Gastroesophageal sphincter (tissue), 3 donors: ENCODE data around the gene CDK8.

ENCODE experiments used
- POLR2A ChIP-seq, 2 donors: fragments of 450-650 bp; IDR thresholded peaks; one replicate each; pipeline ENCODE4 v1.6.1; 2017; ENCODE audit warnings: antibody characterized with exemption in 2 of 2, mild to moderate bottlenecking in 2 of 2, moderate library complexity in 1 of 2
- POLR2AphosphoS5 ChIP-seq: sonication (generic); formaldehyde crosslinking; IDR thresholded peaks from one replicate; pipeline ENCODE4 v1.6.1; 2017; ENCODE audit warnings: antibody characterized with exemption
- TF ChIP-seq, protein P1 (sequence below), 4 experiments: fragments of 200-600 bp in 2 of 4; fragments of 450-650 bp in 2 of 4; sonication (generic) in 1 of 4; IDR thresholded peaks; one replicate each; pipeline ENCODE4 v1.5.1; 2017 to 2019; ENCODE audit warnings: antibody characterized with exemption in 4 of 4, mild to moderate bottlenecking in 2 of 4, moderate library complexity in 2 of 4

DNA sequence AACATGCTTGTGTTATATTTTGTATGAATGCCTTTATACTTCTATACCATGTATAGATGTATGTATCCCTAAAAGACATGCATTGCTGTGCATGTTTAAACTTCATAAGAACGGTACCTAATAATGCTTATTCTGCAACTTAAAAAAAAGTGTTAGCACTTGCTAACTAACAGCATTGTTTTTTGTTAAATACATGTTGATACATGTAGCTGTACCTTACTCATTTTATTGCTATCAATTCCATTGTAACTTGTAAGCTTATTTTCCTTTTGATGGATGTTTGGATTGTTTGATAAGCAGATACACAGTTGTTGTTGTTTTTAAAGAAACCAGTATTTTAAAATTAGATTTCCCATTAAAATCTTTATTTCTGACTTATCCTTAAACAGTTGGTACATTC is 53.8 kb downstream of the CDK8 start:
- TF ChIP-seq POLR2A (IDR thresholded peaks at IDR 0.05), result no peak
- no peak for TF ChIP-seq POLR2AphosphoS5
- TF ChIP-seq, protein P1, sequence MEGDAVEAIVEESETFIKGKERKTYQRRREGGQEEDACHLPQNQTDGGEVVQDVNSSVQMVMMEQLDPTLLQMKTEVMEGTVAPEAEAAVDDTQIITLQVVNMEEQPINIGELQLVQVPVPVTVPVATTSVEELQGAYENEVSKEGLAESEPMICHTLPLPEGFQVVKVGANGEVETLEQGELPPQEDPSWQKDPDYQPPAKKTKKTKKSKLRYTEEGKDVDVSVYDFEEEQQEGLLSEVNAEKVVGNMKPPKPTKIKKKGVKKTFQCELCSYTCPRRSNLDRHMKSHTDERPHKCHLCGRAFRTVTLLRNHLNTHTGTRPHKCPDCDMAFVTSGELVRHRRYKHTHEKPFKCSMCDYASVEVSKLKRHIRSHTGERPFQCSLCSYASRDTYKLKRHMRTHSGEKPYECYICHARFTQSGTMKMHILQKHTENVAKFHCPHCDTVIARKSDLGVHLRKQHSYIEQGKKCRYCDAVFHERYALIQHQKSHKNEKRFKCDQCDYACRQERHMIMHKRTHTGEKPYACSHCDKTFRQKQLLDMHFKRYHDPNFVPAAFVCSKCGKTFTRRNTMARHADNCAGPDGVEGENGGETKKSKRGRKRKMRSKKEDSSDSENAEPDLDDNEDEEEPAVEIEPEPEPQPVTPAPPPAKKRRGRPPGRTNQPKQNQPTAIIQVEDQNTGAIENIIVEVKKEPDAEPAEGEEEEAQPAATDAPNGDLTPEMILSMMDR (IDR thresholded peaks at IDR 0.05), result no peak
